OCI-LY1 (cell line): ENCODE measurements around the gene SLC22A3.

Experiments used
- H2AFZ ChIP-seq: fragments of 200-600 bp; sonication (generic), shearing (Covaris generic); 2 replicates; pipeline ENCODE4 v1.6.0; 2014; ENCODE audit warnings: antibody characterized with exemption, mild to moderate bottlenecking, low read length
- H3F3A ChIP-seq: fragments of 200-600 bp; sonication (generic), shearing (Covaris generic); 2 replicates; pipeline ENCODE4 v1.6.0; 2014; ENCODE audit warnings: mild to moderate bottlenecking, antibody characterized with exemption, low read length, moderate library complexity; ENCODE audit not compliant: insufficient read depth
- H3K27ac ChIP-seq: fragments of 200-600 bp; sonication (generic); 2 replicates; pipeline ENCODE4 v1.5.1; 2014; ENCODE audit warnings: low read length, mixed run types, mild to moderate bottlenecking, low read depth; ENCODE audit not compliant: poor library complexity, severe bottlenecking
- H3K27me3 ChIP-seq: fragments of 200-600 bp; sonication (generic); 2 replicates; pipeline ENCODE4 v1.6.0; 2014; ENCODE audit warnings: antibody characterized with exemption, mild to moderate bottlenecking, low read length, moderate library complexity; ENCODE audit not compliant: insufficient read depth
- H3K36me3 ChIP-seq: fragments of 200-600 bp; sonication (generic); 2 replicates; pipeline ENCODE4 v1.6.1; 2014; ENCODE audit warnings: mild to moderate bottlenecking, antibody characterized with exemption, low read length, moderate library complexity, mixed read lengths; ENCODE audit not compliant: insufficient read depth
- H3K4me1 ChIP-seq: fragments of 200-600 bp; sonication (generic); 2 replicates; pipeline ENCODE4 v1.5.1; 2014; ENCODE audit warnings: mild to moderate bottlenecking, low read length, moderate library complexity; ENCODE audit not compliant: insufficient read depth, severe bottlenecking
- H3K4me2 ChIP-seq: fragments of 200-600 bp; sonication (generic), shearing (Covaris generic); 2 replicates; pipeline ENCODE4 v1.6.1; 2014; ENCODE audit warnings: low read length
- H3K4me3 ChIP-seq: fragments of 200-600 bp; sonication (generic); 2 replicates; pipeline ENCODE4 v1.5.1; 2014; ENCODE audit warnings: low read length, low read depth, mild to moderate bottlenecking, mixed read lengths; ENCODE audit not compliant: poor library complexity, severe bottlenecking
- H3K79me2 ChIP-seq: fragments of 200-600 bp; shearing (Covaris generic); 2 replicates; pipeline ENCODE4 v1.6.1; 2016; ENCODE audit warnings: mixed run types, low read length, mixed read lengths; ENCODE audit not compliant: insufficient read depth
- H3K9ac ChIP-seq: fragments of 200-600 bp; sonication (generic), shearing (Covaris generic); 2 replicates; pipeline ENCODE4 v1.6.1; 2014; ENCODE audit warnings: mild to moderate bottlenecking, low read length, mixed read lengths
- H3K9me2 ChIP-seq: fragments of 200-600 bp; sonication (generic), shearing (Covaris generic); 2 replicates; pipeline ENCODE4 v1.6.1; 2014; ENCODE audit warnings: low read depth, mild to moderate bottlenecking, low read length, mixed read lengths
- H3K9me3 ChIP-seq: fragments of 200-600 bp; shearing (Covaris generic); 2 replicates; pipeline ENCODE4 v1.6.1; 2014; ENCODE audit warnings: low read length, mixed read lengths
- H4K20me1 ChIP-seq: fragments of 200-600 bp; sonication (generic), shearing (Covaris generic); 2 replicates; pipeline ENCODE4 v1.6.0; 2016; ENCODE audit warnings: mild to moderate bottlenecking, low read length; ENCODE audit not compliant: insufficient read depth
- CTCF ChIP-seq: fragments of 200-600 bp; sonication (generic), shearing (Covaris generic); IDR thresholded peaks from 2 replicates; pipeline ENCODE4 v1.5.1; 2017; ENCODE audit warnings: mild to moderate bottlenecking, antibody characterized with exemption, low read length, moderate library complexity, mixed read lengths
- EZH2 ChIP-seq: fragments of 200-600 bp; sonication (generic), shearing (Covaris generic); IDR thresholded peaks from 2 replicates; pipeline ENCODE4 v1.8.0; 2017; ENCODE audit warnings: borderline replicate concordance, mixed run types, mild to moderate bottlenecking, antibody characterized with exemption, low read length, moderate library complexity, mixed read lengths

SLC22A3 gene

GRCh38 chr6:160376445-160376844 lies 28.3 kb downstream of the SLC22A3 start:
- Histone ChIP-seq H3K79me2 (no peaks in the 10 kb centered on the region), H3F3A (no peaks in the 10 kb centered on the region), H3K27ac (no peak overlapping the region), H3K4me3 (no peak overlapping the region), H3K9me2 (no peaks in the 10 kb centered on the region), H3K36me3 (no peaks in the 10 kb centered on the region), H3K9ac (no peak overlapping the region), H3K27me3 (no peaks in the 10 kb centered on the region), H3K9me3 (no peaks in the 10 kb centered on the region), H2AFZ (no peak overlapping the region), H4K20me1 (no peaks in the 10 kb centered on the region), H3K4me1 (no peaks in the 10 kb centered on the region), H3K4me2 (no peak overlapping the region)
- TF ChIP-seq CTCF = no peak
- TF ChIP-seq EZH2 = no peak

- Histone ChIP-seq H3K4me3 (no peak overlapping the region), H3K9me3 (no peaks in the 10 kb centered on the region), H3K79me2 (no peaks in the 10 kb centered on the region), H3K9me2 (no peaks in the 10 kb centered on the region), H4K20me1 (no peaks in the 10 kb centered on the region), H2AFZ (no peak overlapping the region), H3K9ac (no peak overlapping the region), H3K36me3 (no peaks in the 10 kb centered on the region), H3K4me1 (no peaks in the 10 kb centered on the region), H3F3A (no peaks in the 10 kb centered on the region), H3K27me3 (no peaks in the 10 kb centered on the region), H3K4me2 (no peak overlapping the region), H3K27ac (no peak overlapping the region)
- no peak for TF ChIP-seq EZH2
- no peak for TF ChIP-seq CTCF
These were observed 30.0 kb downstream of the SLC22A3 start for GRCh38 chr6:160378218-160378617.

- Histone ChIP-seq H2AFZ (no peak overlapping the region), H3K9me2 (no peaks in the 10 kb centered on the region), H3K9me3 (no peaks in the 10 kb centered on the region), H3K4me1 (no peaks in the 10 kb centered on the region), H3K36me3 (no peaks in the 10 kb centered on the region), H3K27me3 (no peaks in the 10 kb centered on the region), H3K79me2 (no peaks in the 10 kb centered on the region), H3F3A (no peaks in the 10 kb centered on the region), H3K4me2 (no peak overlapping the region), H3K9ac (no peak overlapping the region), H3K27ac (no peak overlapping the region), H3K4me3 (no peak overlapping the region), H4K20me1 (no peaks in the 10 kb centered on the region)
- TF ChIP-seq CTCF (no peak), EZH2 (no peak)
These were observed 30.7 kb downstream of the SLC22A3 start for GRCh38 chr6:160378882-160379281.
